WTC11 (cell line): ENCODE data around the gene ARRDC1. TPM values are rescaled to one million over a fixed set of nuclear protein-coding genes. Genes with fewer than 3 reads are reported as not detected.

ENCODE experiments used
- ATAC-seq: fragments of 200-7000 bp; cut with Tn5 transposase; 2 replicates; pipeline ENCODE4 v1.10.0; 2021; ENCODE audit warnings: mild to moderate bottlenecking, moderate library complexity
- CTCF ChIA-PET: fragments of 300-600 bp; sonication (Branson Sonifier 250); formaldehyde crosslinking; loops from one replicate; lab custom pipeline; 2021; ENCODE audit warnings: antibody characterized with exemption; lab: Charles Lee
- POLR2A ChIA-PET: fragments of 350-600 bp; sonication (Branson Sonifier 250); formaldehyde crosslinking; loops from one replicate; lab custom pipeline; 2021; ENCODE audit warnings: antibody characterized with exemption; lab: Charles Lee
- DNase-seq: peaks from one replicate; pipeline ENCODE4 v3.0.0; 2021; ENCODE audit warnings: low spot score
- H3K27ac Mint-ChIP-seq: 2 replicates; pipeline ENCODE4 v1.8.0; 2021; ENCODE audit warnings: mixed read lengths
- H3K27me3 Mint-ChIP-seq: 2 replicates; pipeline ENCODE4 v1.8.0; 2021; ENCODE audit warnings: low read depth, mild to moderate bottlenecking, moderate library complexity, mixed read lengths
- H3K36me3 Mint-ChIP-seq: 2 replicates; pipeline ENCODE4 v1.8.0; 2021; ENCODE audit warnings: mixed read lengths
- H3K4me1 Mint-ChIP-seq: 2 replicates; pipeline ENCODE4 v1.8.0; 2022; ENCODE audit warnings: mixed read lengths
- H3K4me3 Mint-ChIP-seq: 2 replicates; pipeline ENCODE4 v1.8.0; 2021; ENCODE audit warnings: mild to moderate bottlenecking, moderate library complexity, mixed read lengths
- H3K9me3 Mint-ChIP-seq: 2 replicates; pipeline ENCODE4 v1.8.0; 2021; ENCODE audit warnings: mixed read lengths
- CBFB ChIP-seq: sonication (generic); formaldehyde crosslinking; IDR thresholded peaks from 2 replicates; pipeline ENCODE4 v1.8.1; 2022; ENCODE audit warnings: mild to moderate bottlenecking, low read depth, missing genetic modification reagents
- FOXK1 ChIP-seq: sonication (generic); formaldehyde crosslinking; IDR thresholded peaks from 2 replicates; pipeline ENCODE4 v1.8.0; 2022; ENCODE audit warnings: mild to moderate bottlenecking, moderate library complexity, missing genetic modification reagents
- MYBL2 ChIP-seq: sonication (generic); formaldehyde crosslinking; IDR thresholded peaks from 2 replicates; pipeline ENCODE4 v1.8.1; 2023; ENCODE audit warnings: mild to moderate bottlenecking, moderate library complexity, missing genetic modification reagents
- SP1 ChIP-seq: sonication (generic); formaldehyde crosslinking; conservative IDR thresholded peaks from 2 replicates; pipeline ENCODE4 v1.8.1; 2022; ENCODE audit warnings: missing genetic modification reagents
- TCF7 ChIP-seq: sonication (generic); formaldehyde crosslinking; IDR thresholded peaks from 2 replicates; pipeline ENCODE4 v1.8.0; 2022; ENCODE audit warnings: mild to moderate bottlenecking, low read depth, missing genetic modification reagents, moderate library complexity
- ZNF416 ChIP-seq: fragments of 250-450 bp; sonication (Bioruptor Pico); IDR thresholded peaks from 2 replicates; pipeline ENCODE4 v1.9.0; 2021; ENCODE audit warnings: mild to moderate bottlenecking, inconsistent platforms
- ZNF532 ChIP-seq: fragments of 250-450 bp; sonication (Bioruptor Pico); IDR thresholded peaks from 2 replicates; pipeline ENCODE4 v1.9.0; 2021; ENCODE audit warnings: mild to moderate bottlenecking, borderline replicate concordance
- total RNA-seq: library from RNA; stranded (reverse); gene quantifications from 3 replicates; pipeline ENCODE4 v1.2.3, GENCODE V29; 2021
- TF ChIP-seq, protein P1 (sequence below): fragments of 250-450 bp; sonication (Bioruptor Pico); IDR thresholded peaks from 2 replicates; pipeline ENCODE4 v1.9.0; 2021; ENCODE audit warnings: moderate library complexity, mild to moderate bottlenecking, inconsistent platforms, borderline replicate concordance
- TF ChIP-seq, protein P2 (sequence below): sonication (generic); formaldehyde crosslinking; conservative IDR thresholded peaks from 2 replicates; pipeline ENCODE4 v1.8.1; 2022; ENCODE audit warnings: mild to moderate bottlenecking, missing genetic modification reagents
- TF ChIP-seq, protein P3 (sequence below): fragments of 250-450 bp; sonication (Bioruptor Pico); conservative IDR thresholded peaks from 2 replicates; pipeline ENCODE4 v1.9.0; 2021; ENCODE audit warnings: mild to moderate bottlenecking
- TF ChIP-seq, protein P4 (sequence below): sonication (generic); formaldehyde crosslinking; IDR thresholded peaks from 2 replicates; pipeline ENCODE4 v1.8.1; 2023; ENCODE audit warnings: mild to moderate bottlenecking, missing genetic modification reagents, moderate library complexity
- TF ChIP-seq, protein P5 (sequence below): sonication (generic); formaldehyde crosslinking; IDR thresholded peaks from 2 replicates; pipeline ENCODE4 v1.8.0; 2023; ENCODE audit warnings: mild to moderate bottlenecking, missing genetic modification reagents
- TF ChIP-seq, protein P6 (sequence below): sonication (generic); formaldehyde crosslinking; IDR thresholded peaks from 2 replicates; pipeline ENCODE4 v1.8.0; 2023; ENCODE audit warnings: missing genetic modification reagents, mild to moderate bottlenecking, borderline replicate concordance

The ARRDC1 gene
- total RNA-seq, 1 experiment from 2014 or later: 41.3 TPM

- TF ChIP-seq, protein P1, sequence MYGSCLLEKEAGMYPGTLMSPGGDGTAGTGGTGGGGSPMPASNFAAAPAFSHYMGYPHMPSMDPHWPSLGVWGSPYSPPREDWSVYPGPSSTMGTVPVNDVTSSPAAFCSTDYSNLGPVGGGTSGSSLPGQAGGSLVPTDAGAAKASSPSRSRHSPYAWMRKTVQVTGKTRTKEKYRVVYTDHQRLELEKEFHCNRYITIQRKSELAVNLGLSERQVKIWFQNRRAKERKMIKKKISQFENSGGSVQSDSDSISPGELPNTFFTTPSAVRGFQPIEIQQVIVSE: no peak
- TF ChIP-seq ZNF532: no peak
Observed at GRCh38 chr9:137647096-137647714, 41.7 kb downstream of the ARRDC1 start (continued).

DNA sequence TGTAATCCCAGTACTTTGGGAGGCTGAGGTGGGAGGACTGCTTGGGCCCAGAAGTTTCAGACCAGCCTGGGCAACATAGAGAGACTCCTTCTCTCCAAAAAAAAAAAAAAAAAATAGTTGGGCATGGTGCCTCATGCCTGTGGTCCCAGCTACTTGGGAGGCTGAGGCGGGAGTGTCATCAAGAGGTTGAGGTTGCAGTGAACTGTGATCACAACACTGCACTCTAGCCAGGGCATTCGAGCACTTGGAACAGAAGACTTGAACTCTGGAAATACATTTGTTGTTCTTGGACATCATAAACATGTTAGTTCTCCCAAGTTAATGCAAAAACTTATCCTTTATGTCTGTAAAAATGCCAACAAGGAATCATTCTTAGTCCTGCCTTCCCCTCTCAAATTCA is 42.9 kb downstream of the ARRDC1 start:
- Mint-ChIP-seq H3K4me3 (no peak overlapping the region), H3K4me1 (peaks cover 27% of the 10 kb centered on the region), H3K9me3 (no peaks in the 10 kb centered on the region), H3K27ac (peak overlapping the region; percentile 55), H3K27me3 (no peaks in the 10 kb centered on the region), H3K36me3 (peaks cover 20% of the 10 kb centered on the region)
- POLR2A ChIA-PET: no interaction called here
- CTCF ChIA-PET: interaction anchor here (0.9 kb wide), 1 partner anchor 25 kb away, joined by 3 read pairs; no protein-coding TSS in a partner anchor
- DNase-seq (no peak), ATAC-seq (no peak)
- TF ChIP-seq CBFB (CRISPR knock-in tag) (no peak), SP1 (no peak)
- TF ChIP-seq, protein P2, sequence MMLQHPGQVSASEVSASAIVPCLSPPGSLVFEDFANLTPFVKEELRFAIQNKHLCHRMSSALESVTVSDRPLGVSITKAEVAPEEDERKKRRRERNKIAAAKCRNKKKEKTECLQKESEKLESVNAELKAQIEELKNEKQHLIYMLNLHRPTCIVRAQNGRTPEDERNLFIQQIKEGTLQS (CRISPR knock-in tag): no peak
- TF ChIP-seq, protein P3, sequence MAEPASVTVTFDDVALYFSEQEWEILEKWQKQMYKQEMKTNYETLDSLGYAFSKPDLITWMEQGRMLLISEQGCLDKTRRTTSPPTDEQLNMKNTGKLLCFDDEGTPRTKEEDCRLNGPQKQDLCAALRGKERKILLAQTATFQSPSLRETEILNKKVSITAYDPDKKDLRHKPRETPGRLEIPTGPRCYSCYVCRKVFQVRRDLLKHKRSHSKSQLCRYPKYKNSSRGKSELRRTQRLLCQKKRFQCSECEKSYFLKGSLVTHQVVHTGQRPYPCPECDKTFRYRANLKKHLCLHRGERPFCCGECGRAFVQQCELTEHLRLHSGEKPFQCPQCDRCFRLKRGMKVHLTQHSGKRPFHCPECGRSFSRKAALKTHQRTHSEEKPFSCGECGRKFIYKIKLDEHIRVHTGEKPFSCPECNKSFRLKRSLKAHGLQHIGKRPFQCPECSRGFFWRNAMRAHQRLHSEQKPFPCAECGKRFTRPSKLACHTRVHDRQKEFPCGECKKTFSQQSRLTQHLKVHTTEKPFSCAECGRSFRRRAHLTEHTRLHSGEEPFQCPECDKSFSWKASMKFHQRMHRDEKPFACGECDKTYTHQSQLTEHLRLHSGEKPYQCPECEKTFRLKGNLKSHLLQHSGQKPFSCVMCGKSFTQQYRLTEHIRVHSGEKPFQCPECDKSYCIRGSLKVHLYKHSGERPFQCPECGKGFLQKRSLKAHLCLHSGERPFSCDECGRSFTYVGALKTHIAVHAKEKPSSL (CRISPR knock-in tag): no peak
- TF ChIP-seq, protein P4, sequence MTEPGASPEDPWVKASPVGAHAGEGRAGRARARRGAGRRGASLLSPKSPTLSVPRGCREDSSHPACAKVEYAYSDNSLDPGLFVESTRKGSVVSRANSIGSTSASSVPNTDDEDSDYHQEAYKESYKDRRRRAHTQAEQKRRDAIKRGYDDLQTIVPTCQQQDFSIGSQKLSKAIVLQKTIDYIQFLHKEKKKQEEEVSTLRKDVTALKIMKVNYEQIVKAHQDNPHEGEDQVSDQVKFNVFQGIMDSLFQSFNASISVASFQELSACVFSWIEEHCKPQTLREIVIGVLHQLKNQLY (CRISPR knock-in tag): no peak

GRCh38 chr9:137649553-137649952 is 44.1 kb downstream of the ARRDC1 start:
- ChIA-PET POLR2A (no interaction called here), CTCF (no interaction called here)
- H3K4me3 Mint-ChIP-seq: no peak overlapping the region
- H3K27me3 Mint-ChIP-seq: no peaks in the 10 kb centered on the region
- H3K9me3 Mint-ChIP-seq: no peaks in the 10 kb centered on the region
- peaks cover 20% of the 10 kb centered on the region for H3K36me3 Mint-ChIP-seq
- H3K27ac Mint-ChIP-seq: peak overlapping the region; percentile 97
- ATAC-seq (no peak), DNase-seq (no peak)
- H3K4me1 Mint-ChIP-seq: peaks cover 29% of the 10 kb centered on the region
- TF ChIP-seq, protein P5, sequence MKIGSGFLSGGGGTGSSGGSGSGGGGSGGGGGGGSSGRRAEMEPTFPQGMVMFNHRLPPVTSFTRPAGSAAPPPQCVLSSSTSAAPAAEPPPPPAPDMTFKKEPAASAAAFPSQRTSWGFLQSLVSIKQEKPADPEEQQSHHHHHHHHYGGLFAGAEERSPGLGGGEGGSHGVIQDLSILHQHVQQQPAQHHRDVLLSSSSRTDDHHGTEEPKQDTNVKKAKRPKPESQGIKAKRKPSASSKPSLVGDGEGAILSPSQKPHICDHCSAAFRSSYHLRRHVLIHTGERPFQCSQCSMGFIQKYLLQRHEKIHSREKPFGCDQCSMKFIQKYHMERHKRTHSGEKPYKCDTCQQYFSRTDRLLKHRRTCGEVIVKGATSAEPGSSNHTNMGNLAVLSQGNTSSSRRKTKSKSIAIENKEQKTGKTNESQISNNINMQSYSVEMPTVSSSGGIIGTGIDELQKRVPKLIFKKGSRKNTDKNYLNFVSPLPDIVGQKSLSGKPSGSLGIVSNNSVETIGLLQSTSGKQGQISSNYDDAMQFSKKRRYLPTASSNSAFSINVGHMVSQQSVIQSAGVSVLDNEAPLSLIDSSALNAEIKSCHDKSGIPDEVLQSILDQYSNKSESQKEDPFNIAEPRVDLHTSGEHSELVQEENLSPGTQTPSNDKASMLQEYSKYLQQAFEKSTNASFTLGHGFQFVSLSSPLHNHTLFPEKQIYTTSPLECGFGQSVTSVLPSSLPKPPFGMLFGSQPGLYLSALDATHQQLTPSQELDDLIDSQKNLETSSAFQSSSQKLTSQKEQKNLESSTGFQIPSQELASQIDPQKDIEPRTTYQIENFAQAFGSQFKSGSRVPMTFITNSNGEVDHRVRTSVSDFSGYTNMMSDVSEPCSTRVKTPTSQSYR: no peak
- TF ChIP-seq FOXK1 (CRISPR knock-in tag): no peak
- TF ChIP-seq, protein P6, sequence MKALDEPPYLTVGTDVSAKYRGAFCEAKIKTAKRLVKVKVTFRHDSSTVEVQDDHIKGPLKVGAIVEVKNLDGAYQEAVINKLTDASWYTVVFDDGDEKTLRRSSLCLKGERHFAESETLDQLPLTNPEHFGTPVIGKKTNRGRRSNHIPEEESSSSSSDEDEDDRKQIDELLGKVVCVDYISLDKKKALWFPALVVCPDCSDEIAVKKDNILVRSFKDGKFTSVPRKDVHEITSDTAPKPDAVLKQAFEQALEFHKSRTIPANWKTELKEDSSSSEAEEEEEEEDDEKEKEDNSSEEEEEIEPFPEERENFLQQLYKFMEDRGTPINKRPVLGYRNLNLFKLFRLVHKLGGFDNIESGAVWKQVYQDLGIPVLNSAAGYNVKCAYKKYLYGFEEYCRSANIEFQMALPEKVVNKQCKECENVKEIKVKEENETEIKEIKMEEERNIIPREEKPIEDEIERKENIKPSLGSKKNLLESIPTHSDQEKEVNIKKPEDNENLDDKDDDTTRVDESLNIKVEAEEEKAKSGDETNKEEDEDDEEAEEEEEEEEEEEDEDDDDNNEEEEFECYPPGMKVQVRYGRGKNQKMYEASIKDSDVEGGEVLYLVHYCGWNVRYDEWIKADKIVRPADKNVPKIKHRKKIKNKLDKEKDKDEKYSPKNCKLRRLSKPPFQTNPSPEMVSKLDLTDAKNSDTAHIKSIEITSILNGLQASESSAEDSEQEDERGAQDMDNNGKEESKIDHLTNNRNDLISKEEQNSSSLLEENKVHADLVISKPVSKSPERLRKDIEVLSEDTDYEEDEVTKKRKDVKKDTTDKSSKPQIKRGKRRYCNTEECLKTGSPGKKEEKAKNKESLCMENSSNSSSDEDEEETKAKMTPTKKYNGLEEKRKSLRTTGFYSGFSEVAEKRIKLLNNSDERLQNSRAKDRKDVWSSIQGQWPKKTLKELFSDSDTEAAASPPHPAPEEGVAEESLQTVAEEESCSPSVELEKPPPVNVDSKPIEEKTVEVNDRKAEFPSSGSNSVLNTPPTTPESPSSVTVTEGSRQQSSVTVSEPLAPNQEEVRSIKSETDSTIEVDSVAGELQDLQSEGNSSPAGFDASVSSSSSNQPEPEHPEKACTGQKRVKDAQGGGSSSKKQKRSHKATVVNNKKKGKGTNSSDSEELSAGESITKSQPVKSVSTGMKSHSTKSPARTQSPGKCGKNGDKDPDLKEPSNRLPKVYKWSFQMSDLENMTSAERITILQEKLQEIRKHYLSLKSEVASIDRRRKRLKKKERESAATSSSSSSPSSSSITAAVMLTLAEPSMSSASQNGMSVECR (CRISPR knock-in tag): no peak
- no peak for TF ChIP-seq MYBL2
- TF ChIP-seq TCF7 (CRISPR knock-in tag): no peak
- no peak for TF ChIP-seq ZNF416 (CRISPR knock-in tag)
